HEK293 (cell line): ENCODE measurements around the gene PAIP2.
A peak's percentile ranks its signal among the peaks of the same experiment; 100 is the strongest.

ENCODE experiments used
- CTCF ChIA-PET: fragments of 350-600 bp; formaldehyde crosslinking; extraction: SDS; loops from one replicate; lab custom pipeline; 2021; ENCODE audit warnings: antibody characterized with exemption; lab: Yijun Ruan, JAX
- POLR2A ChIA-PET: fragments of 300-600 bp; formaldehyde crosslinking; extraction: SDS; loops from one replicate; lab custom pipeline; 2020; ENCODE audit warnings: antibody characterized with exemption, inconsistent platforms; lab: Yijun Ruan, JAX
- H3K27ac ChIP-seq: fragments of 200-500 bp; sonication (Bioruptor generic); 2 replicates; pipeline ENCODE4 v1.5.1; 2014; ENCODE audit warnings: low read depth, low read length, control low read depth, inconsistent platforms; ENCODE audit errors: extremely low read depth
- H3K36me3 ChIP-seq, 2 experiments: fragments of 200-500 bp in 1 of 2; sonication (Bioruptor generic) in 1 of 2; 1 replicate in 1 of 2; 2 replicates in 1 of 2; pipeline ENCODE4 v1.5.1; 2014 to 2017; ENCODE audit warnings: inconsistent platforms in 2 of 2, low read length in 2 of 2; ENCODE audit not compliant: control insufficient read depth in 2 of 2, insufficient read depth in 1 of 2
- H3K4me1 ChIP-seq: fragments of 200-500 bp; sonication (Bioruptor generic); 2 replicates; pipeline ENCODE4 v1.5.1; 2014; ENCODE audit warnings: mild to moderate bottlenecking, low read length, inconsistent platforms; ENCODE audit not compliant: control insufficient read depth, insufficient read depth
- H3K4me3 ChIP-seq: 2 replicates; pipeline ENCODE4 v1.5.1; 2011; ENCODE audit warnings: low read depth, mild to moderate bottlenecking, control low read depth, low read length, moderate library complexity
- H3K9me3 ChIP-seq: fragments of 200-500 bp; sonication (Bioruptor generic); 2 replicates; pipeline ENCODE4 v1.5.1; 2014; ENCODE audit warnings: low read depth, low read length, inconsistent platforms; ENCODE audit not compliant: control insufficient read depth, insufficient read depth
- BCL11A ChIP-seq: fragments of 450-650 bp; formaldehyde crosslinking; IDR thresholded peaks from 2 replicates; pipeline ENCODE4 v1.5.1; 2016; ENCODE audit warnings: low read depth, missing biosample characterization, missing genetic modification characterization
- FEZF1 ChIP-seq: fragments of 450-650 bp; formaldehyde crosslinking; IDR thresholded peaks from 2 replicates; pipeline ENCODE4 v1.5.1; 2016; ENCODE audit warnings: missing biosample characterization, missing genetic modification characterization
- GLIS1 ChIP-seq: fragments of 450-650 bp; formaldehyde crosslinking; IDR thresholded peaks from 2 replicates; pipeline ENCODE4 v1.5.1; 2016; ENCODE audit warnings: missing biosample characterization, missing genetic modification characterization
- SCRT2 ChIP-seq: fragments of 450-650 bp; formaldehyde crosslinking; IDR thresholded peaks from 2 replicates; pipeline ENCODE4 v1.5.1; 2016; ENCODE audit warnings: missing biosample characterization, missing genetic modification characterization
- SETDB1 ChIP-seq: IDR thresholded peaks from one replicate; pipeline ENCODE4 v1.6.1; 2017; ENCODE audit warnings: mild to moderate bottlenecking, low read length, moderate library complexity, mixed read lengths; ENCODE audit not compliant: insufficient read length
- SP2 ChIP-seq: fragments of 450-650 bp; formaldehyde crosslinking; IDR thresholded peaks from 2 replicates; pipeline ENCODE4 v1.5.1; 2016; ENCODE audit warnings: missing biosample characterization, missing genetic modification characterization
- WT1 ChIP-seq: fragments of 450-650 bp; formaldehyde crosslinking; IDR thresholded peaks from 2 replicates; pipeline ENCODE4 v1.5.1; 2016; ENCODE audit warnings: missing biosample characterization, missing genetic modification characterization
- YY2 ChIP-seq: fragments of 450-650 bp; formaldehyde crosslinking; IDR thresholded peaks from 2 replicates; pipeline ENCODE4 v1.5.1; 2016; ENCODE audit warnings: missing biosample characterization, missing genetic modification characterization
- ZNF133 ChIP-seq: fragments of 450-650 bp; formaldehyde crosslinking; IDR thresholded peaks from 2 replicates; pipeline ENCODE4 v1.5.1; 2016; ENCODE audit warnings: missing biosample characterization, missing genetic modification characterization
- ZNF2 ChIP-seq: fragments of 450-650 bp; formaldehyde crosslinking; IDR thresholded peaks from 2 replicates; pipeline ENCODE4 v1.5.1; 2016; ENCODE audit warnings: missing biosample characterization, missing genetic modification characterization
- ZNF24 ChIP-seq: fragments of 450-650 bp; formaldehyde crosslinking; IDR thresholded peaks from 2 replicates; pipeline ENCODE4 v1.5.1; 2016; ENCODE audit warnings: missing biosample characterization, missing genetic modification characterization
- ZNF266 ChIP-seq: fragments of 450-650 bp; formaldehyde crosslinking; IDR thresholded peaks from 2 replicates; pipeline ENCODE4 v1.5.1; 2016; ENCODE audit warnings: missing biosample characterization, missing genetic modification characterization, low read depth
- ZNF501 ChIP-seq: fragments of 450-650 bp; formaldehyde crosslinking; IDR thresholded peaks from 2 replicates; pipeline ENCODE4 v1.5.1; 2016; ENCODE audit warnings: missing biosample characterization, missing genetic modification characterization
- ZNF555 ChIP-seq: fragments of 450-650 bp; formaldehyde crosslinking; conservative IDR thresholded peaks from 2 replicates; pipeline ENCODE4 v1.5.1; 2017; ENCODE audit warnings: missing biosample characterization, mild to moderate bottlenecking, missing genetic modification characterization, inconsistent platforms
- ZNF596 ChIP-seq: fragments of 450-650 bp; IDR thresholded peaks from 2 replicates; pipeline ENCODE4 v1.5.0; 2018; ENCODE audit warnings: missing biosample characterization, mild to moderate bottlenecking, missing genetic modification characterization, moderate library complexity
- ZNF664 ChIP-seq: fragments of 450-650 bp; formaldehyde crosslinking; IDR thresholded peaks from 2 replicates; pipeline ENCODE4 v1.5.1; 2016; ENCODE audit warnings: missing biosample characterization, missing genetic modification characterization
- ZNF76 ChIP-seq: fragments of 450-650 bp; formaldehyde crosslinking; IDR thresholded peaks from 2 replicates; pipeline ENCODE4; 2016; ENCODE audit warnings: low read depth, missing biosample characterization, missing genetic modification characterization, borderline replicate concordance
- ZNF830 ChIP-seq: fragments of 450-650 bp; IDR thresholded peaks from 2 replicates; pipeline ENCODE4 v1.5.0; 2018; ENCODE audit warnings: missing biosample characterization, missing genetic modification characterization, low read depth, mild to moderate bottlenecking, moderate library complexity
- ZSCAN23 ChIP-seq: fragments of 450-650 bp; formaldehyde crosslinking; IDR thresholded peaks from 2 replicates; pipeline ENCODE4 v1.5.1; 2016; ENCODE audit warnings: missing biosample characterization, missing genetic modification characterization
- TF ChIP-seq, protein P1 (sequence below): fragments of 450-650 bp; formaldehyde crosslinking; IDR thresholded peaks from 2 replicates; pipeline ENCODE4 v1.5.1; 2016; ENCODE audit warnings: missing biosample characterization, missing genetic modification characterization
- TF ChIP-seq, protein P2 (sequence below): fragments of 450-650 bp; formaldehyde crosslinking; conservative IDR thresholded peaks from 2 replicates; pipeline ENCODE4 v1.5.1; 2016; ENCODE audit warnings: low read depth, missing biosample characterization, missing genetic modification characterization
- TF ChIP-seq, protein P3 (sequence below): fragments of 450-650 bp; formaldehyde crosslinking; IDR thresholded peaks from 2 replicates; pipeline ENCODE4 v1.5.1; 2016; ENCODE audit warnings: missing biosample characterization, missing genetic modification characterization
- TF ChIP-seq, protein P4 (sequence below): fragments of 450-650 bp; formaldehyde crosslinking; IDR thresholded peaks from 2 replicates; pipeline ENCODE4 v1.5.1; 2016; ENCODE audit warnings: missing biosample characterization, missing genetic modification characterization
- TF ChIP-seq, protein P5 (sequence below): fragments of 450-650 bp; formaldehyde crosslinking; IDR thresholded peaks from 2 replicates; pipeline ENCODE4 v1.5.1; 2016; ENCODE audit warnings: missing biosample characterization, missing genetic modification characterization

PAIP2 gene

DNA sequence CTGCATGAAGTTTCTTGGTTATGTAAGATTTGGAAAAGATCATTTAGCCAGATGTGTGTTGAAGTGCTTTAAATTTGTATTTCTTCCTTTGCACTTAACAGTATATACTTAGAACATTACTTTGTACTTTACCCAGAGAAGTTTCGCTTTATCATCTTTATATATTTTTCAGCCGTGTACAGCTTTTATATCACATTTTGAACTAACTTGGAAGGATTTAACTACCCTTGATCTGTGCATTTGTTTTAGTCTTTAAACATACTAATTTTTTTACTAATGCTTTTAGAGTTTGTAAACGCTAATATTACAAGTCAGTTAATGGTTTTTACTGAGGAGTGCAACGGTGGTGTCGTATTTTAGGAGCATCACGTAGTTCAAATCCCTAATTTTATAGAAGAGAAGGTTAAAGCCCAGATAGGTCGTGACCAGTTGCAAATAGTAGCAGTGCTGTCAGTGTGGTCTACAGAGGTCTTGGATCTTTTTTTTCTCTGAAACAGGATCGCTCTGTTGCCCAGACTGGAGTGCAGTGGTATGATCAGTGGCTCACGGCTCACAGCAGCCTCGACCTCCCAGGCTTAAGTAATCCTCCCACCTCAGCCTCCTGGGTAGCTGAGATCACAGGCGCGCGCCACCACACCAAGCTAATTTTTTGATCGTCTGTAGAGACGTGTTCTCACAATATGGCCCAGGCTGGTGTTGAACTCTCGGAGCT, 46.2 kb upstream of the PAIP2 start:
- peak overlapping the region; percentile 93 for H3K4me3 ChIP-seq
- H3K9me3 ChIP-seq: no peaks in the 10 kb centered on the region
- peaks cover 0 to 5% of the 10 kb centered on the region in 2 experiments; a peak in 2 of 3 replicates for H3K36me3 ChIP-seq
- ChIA-PET CTCF (interaction anchor here (1.0 kb wide), 1 partner anchor 107 kb away, joined by 3 read pairs; no protein-coding TSS in a partner anchor), POLR2A (no interaction called here)
- H3K27ac ChIP-seq: no peak overlapping the region
- H3K4me1 ChIP-seq: peaks cover 41% of the 10 kb centered on the region
- 0 out of 2 replicates have a peak, but pooled peaks have one; percentile 18 for TF ChIP-seq ZNF2 (tag by site-specific recombination)
- TF ChIP-seq ZNF133: no peak
- no peak for TF ChIP-seq ZNF24 (tag by site-specific recombination)
- TF ChIP-seq, protein P1, sequence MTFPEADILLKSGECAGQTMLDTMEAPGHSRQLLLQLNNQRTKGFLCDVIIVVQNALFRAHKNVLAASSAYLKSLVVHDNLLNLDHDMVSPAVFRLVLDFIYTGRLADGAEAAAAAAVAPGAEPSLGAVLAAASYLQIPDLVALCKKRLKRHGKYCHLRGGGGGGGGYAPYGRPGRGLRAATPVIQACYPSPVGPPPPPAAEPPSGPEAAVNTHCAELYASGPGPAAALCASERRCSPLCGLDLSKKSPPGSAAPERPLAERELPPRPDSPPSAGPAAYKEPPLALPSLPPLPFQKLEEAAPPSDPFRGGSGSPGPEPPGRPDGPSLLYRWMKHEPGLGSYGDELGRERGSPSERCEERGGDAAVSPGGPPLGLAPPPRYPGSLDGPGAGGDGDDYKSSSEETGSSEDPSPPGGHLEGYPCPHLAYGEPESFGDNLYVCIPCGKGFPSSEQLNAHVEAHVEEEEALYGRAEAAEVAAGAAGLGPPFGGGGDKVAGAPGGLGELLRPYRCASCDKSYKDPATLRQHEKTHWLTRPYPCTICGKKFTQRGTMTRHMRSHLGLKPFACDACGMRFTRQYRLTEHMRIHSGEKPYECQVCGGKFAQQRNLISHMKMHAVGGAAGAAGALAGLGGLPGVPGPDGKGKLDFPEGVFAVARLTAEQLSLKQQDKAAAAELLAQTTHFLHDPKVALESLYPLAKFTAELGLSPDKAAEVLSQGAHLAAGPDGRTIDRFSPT (tag by site-specific recombination): no peak
- TF ChIP-seq SP2: no peak
- TF ChIP-seq, protein P2, sequence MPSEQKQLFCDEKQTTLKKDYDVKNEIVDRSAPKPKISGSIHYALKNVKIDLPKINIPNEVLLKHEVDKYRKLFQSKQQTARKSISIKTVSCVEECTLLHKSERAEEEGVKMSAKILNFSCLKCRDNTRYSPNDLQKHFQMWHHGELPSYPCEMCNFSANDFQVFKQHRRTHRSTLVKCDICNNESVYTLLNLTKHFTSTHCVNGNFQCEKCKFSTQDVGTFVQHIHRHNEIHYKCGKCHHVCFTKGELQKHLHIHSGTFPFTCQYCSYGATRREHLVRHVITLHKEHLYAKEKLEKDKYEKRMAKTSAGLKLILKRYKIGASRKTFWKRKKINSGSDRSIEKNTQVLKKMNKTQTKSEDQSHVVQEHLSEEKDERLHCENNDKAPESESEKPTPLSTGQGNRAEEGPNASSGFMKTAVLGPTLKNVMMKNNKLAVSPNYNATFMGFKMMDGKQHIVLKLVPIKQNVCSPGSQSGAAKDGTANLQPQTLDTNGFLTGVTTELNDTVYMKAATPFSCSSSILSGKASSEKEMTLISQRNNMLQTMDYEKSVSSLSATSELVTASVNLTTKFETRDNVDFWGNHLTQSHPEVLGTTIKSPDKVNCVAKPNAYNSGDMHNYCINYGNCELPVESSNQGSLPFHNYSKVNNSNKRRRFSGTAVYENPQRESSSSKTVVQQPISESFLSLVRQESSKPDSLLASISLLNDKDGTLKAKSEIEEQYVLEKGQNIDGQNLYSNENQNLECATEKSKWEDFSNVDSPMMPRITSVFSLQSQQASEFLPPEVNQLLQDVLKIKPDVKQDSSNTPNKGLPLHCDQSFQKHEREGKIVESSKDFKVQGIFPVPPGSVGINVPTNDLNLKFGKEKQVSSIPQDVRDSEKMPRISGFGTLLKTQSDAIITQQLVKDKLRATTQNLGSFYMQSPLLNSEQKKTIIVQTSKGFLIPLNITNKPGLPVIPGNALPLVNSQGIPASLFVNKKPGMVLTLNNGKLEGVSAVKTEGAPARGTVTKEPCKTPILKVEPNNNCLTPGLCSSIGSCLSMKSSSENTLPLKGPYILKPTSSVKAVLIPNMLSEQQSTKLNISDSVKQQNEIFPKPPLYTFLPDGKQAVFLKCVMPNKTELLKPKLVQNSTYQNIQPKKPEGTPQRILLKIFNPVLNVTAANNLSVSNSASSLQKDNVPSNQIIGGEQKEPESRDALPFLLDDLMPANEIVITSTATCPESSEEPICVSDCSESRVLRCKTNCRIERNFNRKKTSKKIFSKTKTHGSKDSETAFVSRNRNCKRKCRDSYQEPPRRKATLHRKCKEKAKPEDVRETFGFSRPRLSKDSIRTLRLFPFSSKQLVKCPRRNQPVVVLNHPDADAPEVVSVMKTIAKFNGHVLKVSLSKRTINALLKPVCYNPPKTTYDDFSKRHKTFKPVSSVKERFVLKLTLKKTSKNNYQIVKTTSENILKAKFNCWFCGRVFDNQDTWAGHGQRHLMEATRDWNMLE (tag by site-specific recombination): peak; percentile 7; the same call in 1 of the 2 replicates
- TF ChIP-seq FEZF1: no peak
- TF ChIP-seq, protein P3, sequence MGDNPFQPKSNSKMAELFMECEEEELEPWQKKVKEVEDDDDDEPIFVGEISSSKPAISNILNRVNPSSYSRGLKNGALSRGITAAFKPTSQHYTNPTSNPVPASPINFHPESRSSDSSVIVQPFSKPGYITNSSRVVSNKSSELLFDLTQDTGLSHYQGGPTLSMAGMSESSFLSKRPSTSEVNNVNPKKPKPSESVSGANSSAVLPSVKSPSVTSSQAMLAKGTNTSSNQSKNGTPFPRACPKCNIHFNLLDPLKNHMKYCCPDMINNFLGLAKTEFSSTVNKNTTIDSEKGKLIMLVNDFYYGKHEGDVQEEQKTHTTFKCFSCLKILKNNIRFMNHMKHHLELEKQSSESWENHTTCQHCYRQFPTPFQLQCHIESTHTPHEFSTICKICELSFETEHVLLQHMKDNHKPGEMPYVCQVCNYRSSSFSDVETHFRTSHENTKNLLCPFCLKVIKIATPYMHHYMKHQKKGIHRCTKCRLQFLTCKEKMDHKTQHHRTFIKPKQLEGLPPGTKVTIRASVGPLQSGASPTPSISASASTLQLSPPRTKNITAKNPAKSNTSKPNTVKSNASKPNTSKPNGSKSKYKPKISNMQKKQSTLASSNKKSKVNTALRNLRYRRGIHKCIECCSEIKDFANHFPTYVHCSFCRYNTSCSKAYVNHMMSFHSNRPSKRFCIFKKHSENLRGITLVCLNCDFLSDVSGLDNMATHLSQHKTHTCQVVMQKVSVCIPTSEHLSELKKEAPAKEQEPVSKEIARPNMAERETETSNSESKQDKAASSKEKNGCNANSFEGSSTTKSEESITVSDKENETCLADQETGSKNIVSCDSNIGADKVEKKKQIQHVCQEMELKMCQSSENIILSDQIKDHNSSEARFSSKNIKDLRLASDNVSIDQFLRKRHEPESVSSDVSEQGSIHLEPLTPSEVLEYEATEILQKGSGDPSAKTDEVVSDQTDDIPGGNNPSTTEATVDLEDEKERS: peak; percentile 80; the same call in 1 of the 2 replicates
- TF ChIP-seq SETDB1: peak; percentile 23
- TF ChIP-seq SCRT2: 0 out of 2 replicates have a peak, but pooled peaks have one; percentile 15
- no peak for TF ChIP-seq ZSCAN23 (tag by site-specific recombination)
- TF ChIP-seq ZNF501 (tag by site-specific recombination): no peak
- no peak for TF ChIP-seq ZNF76
- peak; percentile 69 for TF ChIP-seq GLIS1 (tag by site-specific recombination)
- no peak for TF ChIP-seq BCL11A (tag by site-specific recombination)
- no peak for TF ChIP-seq WT1 (tag by site-specific recombination)
- TF ChIP-seq, protein P4, sequence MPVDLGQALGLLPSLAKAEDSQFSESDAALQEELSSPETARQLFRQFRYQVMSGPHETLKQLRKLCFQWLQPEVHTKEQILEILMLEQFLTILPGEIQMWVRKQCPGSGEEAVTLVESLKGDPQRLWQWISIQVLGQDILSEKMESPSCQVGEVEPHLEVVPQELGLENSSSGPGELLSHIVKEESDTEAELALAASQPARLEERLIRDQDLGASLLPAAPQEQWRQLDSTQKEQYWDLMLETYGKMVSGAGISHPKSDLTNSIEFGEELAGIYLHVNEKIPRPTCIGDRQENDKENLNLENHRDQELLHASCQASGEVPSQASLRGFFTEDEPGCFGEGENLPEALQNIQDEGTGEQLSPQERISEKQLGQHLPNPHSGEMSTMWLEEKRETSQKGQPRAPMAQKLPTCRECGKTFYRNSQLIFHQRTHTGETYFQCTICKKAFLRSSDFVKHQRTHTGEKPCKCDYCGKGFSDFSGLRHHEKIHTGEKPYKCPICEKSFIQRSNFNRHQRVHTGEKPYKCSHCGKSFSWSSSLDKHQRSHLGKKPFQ (tag by site-specific recombination): no peak
- TF ChIP-seq, protein P5, sequence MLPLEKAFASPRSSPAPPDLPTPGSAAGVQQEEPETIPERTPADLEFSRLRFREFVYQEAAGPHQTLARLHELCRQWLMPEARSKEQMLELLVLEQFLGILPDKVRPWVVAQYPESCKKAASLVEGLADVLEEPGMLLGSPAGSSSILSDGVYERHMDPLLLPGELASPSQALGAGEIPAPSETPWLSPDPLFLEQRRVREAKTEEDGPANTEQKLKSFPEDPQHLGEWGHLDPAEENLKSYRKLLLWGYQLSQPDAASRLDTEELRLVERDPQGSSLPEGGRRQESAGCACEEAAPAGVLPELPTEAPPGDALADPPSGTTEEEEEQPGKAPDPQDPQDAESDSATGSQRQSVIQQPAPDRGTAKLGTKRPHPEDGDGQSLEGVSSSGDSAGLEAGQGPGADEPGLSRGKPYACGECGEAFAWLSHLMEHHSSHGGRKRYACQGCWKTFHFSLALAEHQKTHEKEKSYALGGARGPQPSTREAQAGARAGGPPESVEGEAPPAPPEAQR (tag by site-specific recombination): no peak
- TF ChIP-seq ZNF830 (tag by site-specific recombination): no peak
- no peak for TF ChIP-seq ZNF266 (tag by site-specific recombination)
- no peak for TF ChIP-seq ZNF664 (tag by site-specific recombination)
- no peak for TF ChIP-seq YY2 (tag by site-specific recombination)
- TF ChIP-seq ZNF596 (tag by site-specific recombination): no peak
- TF ChIP-seq ZNF555 (tag by site-specific recombination): no peak
